HG03064 (cell line): ENCODE measurements around the gene TRMT6.

Experiments used
- ATAC-seq: cut with Tn5 transposase; IDR thresholded peaks from one replicate; pipeline ENCODE4 v1.9.1; 2021; ENCODE audit warnings: low read depth; ENCODE audit not compliant: unreplicated experiment

TRMT6 gene

DNA sequence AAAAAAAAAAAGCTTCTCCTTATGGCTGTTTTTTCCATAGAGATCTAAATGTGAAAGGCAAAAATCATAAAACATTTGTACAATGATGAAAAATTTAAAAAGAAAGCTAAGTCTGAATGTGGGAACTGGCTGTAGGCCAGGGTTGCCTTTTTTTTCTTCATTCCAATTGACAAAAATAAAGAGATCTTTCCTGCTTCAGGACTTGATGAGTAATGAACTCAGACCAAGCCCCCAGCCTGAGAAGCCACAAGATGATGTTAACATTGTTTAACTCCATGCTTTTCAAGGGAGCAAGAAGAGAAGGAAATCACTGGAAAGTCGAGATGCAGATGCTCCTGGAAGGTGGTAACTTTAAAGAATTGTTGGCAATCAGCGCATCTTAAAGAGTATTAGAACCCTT lies 41.4 kb downstream of the TRMT6 start:
- no peak for ATAC-seq

DNA sequence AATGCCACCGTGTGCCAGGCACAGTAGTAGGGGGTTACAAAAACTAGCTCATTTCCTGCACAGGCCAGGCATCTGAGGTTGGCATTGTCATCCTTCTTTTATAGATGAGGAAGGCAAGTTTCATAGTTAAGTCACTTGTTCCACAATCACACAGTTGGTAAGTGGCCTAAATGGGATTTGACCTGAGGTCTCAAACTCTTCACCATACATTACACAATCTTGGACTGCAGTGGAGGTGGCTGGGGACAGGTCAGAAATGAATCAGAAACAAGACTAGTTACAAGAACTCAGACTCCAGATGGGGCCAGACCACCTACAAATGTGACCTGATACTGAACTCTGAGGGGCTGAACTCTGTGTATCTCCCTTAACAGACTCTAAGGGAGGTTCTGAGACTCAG lies 49.4 kb downstream of the TRMT6 start:
- no peak for ATAC-seq

DNA sequence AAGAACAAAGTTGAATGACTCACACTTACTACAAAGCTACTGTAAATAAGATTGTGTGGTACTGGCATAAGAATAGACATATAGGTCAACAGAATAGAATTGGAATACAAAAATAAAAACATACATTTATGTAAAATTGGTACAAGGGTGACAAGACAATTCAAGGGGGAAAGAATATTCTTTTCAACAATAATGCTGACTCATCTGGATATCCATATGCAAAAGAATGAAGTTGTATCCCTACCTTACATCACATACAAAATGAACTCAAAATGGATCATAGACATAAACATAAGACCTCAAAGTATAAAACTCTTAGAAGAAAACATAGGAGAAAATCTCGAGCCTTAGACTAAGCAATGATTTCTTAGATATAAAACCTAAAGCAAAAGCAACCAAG lies 50.9 kb downstream of the TRMT6 start:
- no peak for ATAC-seq

DNA sequence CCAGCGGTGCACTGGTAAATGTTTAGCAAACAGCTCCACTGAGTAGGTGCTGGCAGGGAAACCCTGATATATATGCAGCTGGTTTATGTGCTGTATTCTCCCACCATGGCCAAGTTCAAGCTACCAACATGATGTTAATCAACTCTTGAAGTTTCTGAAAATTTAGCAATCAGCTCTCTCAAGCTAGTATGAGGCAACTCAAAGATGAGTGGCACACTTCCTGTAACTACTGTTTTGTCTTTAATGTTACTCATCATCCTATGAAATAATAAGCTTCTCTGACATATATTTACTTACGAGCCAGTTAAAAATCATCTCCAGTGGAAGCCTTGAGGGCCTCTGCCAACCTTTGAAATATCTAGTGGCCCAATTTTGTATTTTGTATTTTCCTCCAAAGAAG lies 54.7 kb downstream of the TRMT6 start:
- no peak for ATAC-seq

DNA sequence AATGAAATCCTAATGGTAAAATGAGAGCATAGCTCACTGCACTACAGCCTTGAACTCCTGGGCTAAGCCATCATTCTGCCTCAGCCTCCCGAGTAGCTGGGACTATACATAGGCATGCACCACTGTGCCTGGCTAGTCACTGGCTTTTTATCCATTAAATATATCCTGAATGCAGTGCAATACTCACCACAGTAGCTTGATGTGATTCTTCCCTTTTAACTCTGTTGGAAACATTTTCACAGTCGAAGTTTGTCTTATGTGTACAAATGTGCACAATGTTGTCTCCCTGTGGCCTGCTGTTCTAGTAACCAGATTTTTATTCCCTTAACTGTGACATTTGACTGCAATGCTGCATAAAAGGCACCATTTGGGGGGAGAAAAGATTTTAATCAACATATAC lies 56.7 kb downstream of the TRMT6 start:
- no peak for ATAC-seq

DNA sequence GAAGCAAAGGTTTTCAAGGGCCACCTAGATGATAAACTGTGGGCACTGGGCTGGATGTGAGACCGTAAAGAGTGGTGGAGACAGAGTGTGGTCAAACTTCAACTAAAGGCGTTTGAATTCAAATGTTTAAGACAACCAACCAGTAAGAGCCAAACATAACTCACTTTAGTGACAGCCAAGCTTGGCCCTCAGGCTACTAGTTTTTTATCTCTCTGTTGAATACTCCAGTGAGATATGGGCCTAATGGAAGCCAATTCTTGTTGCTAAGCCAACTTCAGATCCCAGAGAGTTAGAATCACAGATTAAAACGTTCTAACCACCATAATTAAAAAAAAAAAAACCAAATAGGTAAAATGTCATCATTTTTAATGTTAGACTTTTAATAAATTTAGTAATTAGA lies 57.3 kb downstream of the TRMT6 start:
- ATAC-seq, result no peak

DNA sequence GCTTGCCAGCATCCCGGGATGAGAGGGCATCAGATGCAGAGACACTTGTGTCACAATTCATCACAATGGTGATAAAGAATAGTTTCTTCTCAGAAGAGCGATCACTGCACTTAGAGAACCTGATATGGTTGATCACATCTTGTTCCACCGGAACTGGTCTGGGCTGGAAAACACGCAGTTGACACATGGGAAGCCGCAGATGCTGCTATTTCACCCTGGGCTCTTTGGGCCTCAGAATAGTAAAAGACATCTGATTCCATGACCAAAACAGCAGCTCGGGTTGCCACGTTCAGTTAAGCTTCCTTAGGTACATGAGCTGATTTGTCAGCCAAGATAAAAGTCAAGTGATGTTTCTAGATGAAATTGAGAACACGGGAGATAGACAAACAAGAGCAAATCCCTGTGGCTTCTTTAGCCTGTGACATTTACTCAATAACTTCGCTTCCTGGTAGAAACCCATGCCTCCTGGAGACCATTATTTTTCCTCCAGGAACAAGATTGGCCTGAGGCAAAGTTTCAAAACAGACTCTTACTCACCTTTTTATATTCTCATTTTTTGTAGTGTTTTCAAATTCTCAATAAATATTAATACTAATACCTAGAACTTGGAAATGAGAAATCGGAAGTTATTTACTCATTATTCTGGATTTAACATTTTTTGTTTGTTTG lies 59.4 kb downstream of the TRMT6 start:
- no peak for ATAC-seq

DNA sequence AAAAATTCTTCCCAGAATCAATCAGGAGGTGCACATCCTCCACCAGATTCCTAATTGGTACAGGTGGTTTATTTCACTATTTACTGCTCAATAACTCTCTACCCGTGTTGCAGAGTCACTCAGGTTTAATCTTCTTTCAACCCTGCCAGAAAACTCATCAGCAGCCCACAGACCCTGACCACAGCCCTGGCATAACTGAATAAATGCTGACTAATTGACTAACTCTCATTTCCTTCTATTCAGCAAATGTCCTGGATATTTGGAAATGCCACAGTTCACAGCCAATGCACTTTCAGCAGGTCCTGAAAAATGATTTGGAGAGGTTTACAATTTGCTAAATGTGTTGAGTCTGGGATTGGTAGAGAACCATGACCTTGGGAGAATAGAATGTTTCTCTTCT lies 62.3 kb downstream of the TRMT6 start:
- ATAC-seq, result no peak

DNA sequence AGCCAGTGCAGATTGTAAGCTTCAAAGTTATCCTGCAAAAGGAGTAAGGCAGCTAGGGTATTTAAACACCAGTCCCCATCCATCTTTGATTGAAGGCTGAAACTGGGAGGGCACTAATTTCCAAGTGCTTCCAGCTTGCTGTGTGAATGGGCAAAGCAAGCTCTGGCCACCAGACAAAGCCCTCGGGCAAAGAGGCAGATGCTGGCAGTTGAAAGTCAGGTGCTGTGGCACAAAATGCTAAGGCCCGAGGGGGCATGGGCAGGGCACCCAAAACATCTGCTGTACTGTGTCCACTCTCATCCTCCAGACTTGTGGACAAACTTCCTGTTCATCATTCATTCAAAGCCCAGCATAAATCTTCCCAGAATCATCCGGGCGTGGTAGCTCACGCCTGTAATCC lies 62.9 kb downstream of the TRMT6 start:
- no peak for ATAC-seq
